HG02870 (cell line): ENCODE results near the gene NTN5.

Experiments
- ATAC-seq: cut with Tn5 transposase; IDR thresholded peaks from one replicate; pipeline ENCODE4 v1.9.1; 2021; ENCODE audit warnings: mild to moderate bottlenecking, moderate library complexity; ENCODE audit not compliant: unreplicated experiment

The NTN5 gene

DNA sequence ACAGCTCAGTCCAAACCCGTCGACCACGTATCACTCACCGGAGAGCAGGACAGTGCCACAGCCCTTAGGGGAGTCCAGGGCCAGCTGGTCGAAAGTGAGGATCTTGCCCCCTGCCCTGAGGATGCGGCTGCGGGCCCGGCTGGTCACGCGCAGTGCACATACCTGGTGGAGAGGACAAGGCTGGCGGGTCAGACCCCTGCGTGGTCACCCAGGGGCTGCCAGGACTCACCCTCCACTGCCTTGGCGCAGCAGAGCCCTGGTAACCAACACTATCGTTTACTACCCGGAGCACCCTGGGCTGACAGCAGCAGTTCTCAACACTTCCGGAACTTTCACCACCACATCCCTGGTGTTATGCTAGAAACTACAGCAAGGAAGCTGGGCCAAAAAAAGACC lies 56.8 kb downstream of the NTN5 start:
- ATAC-seq = no peak

DNA sequence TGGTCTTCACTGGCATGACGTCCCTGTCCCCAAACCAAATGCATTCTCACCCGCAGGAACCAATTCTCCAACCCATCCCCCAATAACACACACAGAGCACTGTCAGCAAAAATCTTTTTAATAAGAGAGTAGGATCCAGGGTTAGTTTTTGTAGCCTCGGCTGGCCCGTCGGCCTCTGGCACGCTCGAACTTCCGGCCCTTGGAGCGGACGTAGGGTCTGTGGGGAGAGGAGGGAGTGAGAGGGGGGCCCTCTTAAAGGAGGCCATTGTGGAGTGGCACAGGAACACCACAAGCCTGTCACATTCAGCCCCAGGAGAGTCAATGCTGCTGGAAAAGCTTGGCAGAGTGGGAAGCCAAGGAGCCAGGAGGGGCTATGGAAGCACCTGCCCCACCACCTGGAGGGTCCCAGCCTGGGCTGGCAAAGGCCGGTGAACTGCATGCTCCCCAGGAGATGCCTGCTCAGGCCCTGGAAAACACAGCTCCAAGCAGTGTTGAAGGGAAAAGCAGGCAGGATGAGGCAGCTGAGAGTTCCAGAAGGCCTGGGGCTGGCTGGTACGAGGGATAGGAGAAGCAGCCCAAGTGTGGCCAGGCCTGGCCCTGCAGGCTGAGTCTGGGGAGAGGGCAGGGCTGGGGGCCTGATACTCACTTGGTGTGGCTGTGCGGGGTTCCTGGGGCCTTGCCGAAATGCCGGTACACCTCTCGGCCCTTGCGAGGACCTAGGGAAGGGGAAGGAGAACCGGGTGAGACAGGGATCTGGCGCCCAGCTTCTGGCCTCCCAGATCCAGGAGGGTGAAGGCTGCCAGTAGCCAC lies 57.4 kb downstream of the NTN5 start:
- no peak for ATAC-seq

DNA sequence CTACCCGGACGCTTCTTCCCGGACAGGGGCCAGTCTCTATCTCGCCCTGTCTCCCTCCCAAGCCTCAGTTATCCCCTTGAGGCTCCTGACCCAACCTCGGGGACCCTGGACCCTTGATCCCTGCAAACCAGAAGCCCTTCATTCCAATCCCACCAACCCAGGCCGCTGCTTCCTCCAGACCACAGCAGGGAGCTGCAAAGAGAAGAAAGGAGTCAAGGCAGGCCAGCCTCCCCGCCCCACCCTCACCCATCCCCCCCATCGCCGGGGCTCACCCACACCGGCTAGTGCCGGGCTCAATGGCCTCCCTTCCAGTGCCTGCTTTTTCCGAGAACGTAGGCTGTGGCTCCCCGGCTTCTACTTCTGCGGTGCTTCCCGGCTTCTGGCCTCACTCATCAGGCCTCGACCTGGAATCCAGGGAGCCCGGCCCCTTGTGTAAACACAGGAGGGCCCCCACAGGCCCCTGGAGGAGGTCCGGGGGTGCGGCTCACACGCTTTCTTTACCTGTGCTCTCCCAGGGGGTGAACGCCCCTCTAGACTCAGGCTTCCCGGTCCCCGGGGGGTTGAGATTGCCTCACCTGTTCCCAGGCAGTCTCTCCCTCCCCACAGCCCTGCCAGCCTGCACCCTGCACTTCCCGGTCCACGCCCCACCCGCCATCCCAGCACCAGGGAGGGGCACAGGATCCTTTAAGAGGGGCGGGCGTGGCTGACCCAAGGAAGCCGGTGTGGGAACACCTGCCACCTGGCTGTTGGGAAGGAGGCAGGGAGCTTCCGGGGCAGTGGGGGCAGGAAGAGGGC lies 58.2 kb downstream of the NTN5 start, which contains the start of gene FAM83E:
Gene FAM83E, minus strand, starts transcription at position 641 of the 795 bp plus-strand sequence. CDS start 1,704 bp downstream, outside the sequence.
- no peak for ATAC-seq

DNA sequence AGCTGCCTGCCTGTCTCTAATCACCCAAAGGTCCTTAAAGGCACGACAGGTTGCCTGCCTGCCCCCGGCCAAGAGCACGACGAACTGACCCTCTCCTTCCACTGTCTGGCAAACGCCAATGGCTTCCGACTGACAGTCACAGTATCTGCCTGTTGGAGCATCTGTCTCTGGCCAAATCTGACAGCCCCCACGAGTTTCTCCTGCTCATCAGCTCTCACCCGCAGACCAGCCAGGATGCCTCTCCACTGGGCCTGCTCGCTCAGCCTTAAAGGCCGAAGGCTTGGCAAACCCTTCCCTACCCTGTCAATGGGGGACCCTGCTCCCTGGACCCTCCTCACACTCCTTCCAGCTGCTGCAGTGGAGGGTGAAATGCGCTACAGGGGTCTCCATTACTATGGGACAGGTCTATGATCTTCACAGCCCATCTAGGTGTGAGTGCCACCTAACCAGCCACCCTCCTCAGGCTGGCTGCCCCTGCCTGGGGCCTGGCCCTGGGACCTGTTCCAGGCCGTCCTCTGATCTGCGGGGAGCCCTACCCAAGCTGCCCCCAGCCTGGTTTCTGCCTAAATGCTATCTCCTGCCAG lies 58.9 kb downstream of the NTN5 start:
- ATAC-seq = no peak

DNA sequence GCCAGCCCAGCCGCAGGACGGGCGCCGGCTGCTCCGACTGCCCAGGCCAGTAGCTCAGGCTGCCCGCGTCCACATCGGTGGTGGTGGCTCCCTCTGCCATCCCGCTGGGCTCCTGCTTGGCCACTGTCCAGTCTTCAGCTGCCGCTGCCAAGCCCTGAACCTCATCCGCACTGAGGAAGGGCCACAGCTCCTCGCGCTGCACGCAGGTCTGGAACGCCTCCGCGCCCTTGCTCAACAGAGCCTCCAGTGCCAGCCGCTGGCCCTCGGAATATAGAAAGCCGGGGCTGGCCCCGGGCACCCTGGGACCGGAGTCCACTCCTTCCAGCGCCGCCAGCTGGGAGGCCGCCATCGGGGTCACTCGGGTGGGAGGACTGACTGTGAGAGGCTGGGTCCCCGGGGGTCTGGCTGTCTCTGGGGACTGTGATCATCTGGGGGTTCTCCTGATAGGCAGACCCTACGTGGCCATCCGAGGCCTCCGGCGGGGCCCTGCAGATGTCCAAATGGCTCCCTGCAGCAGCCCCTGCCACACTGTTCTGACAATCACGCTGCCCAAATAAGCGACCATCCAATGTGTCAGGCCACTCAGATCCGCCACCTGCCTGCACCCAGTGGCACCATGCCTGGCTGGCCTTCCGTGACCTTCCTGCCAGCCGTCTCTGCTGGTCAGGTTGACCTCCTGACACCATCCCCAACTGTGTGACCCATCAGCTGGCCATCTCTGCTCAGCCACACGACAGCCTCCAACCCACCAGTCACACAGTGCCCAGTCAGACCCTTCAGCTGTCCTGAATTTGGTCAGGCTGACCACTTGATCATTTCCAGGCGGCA lies 59.6 kb downstream of the NTN5 start:
- no peak for ATAC-seq

DNA sequence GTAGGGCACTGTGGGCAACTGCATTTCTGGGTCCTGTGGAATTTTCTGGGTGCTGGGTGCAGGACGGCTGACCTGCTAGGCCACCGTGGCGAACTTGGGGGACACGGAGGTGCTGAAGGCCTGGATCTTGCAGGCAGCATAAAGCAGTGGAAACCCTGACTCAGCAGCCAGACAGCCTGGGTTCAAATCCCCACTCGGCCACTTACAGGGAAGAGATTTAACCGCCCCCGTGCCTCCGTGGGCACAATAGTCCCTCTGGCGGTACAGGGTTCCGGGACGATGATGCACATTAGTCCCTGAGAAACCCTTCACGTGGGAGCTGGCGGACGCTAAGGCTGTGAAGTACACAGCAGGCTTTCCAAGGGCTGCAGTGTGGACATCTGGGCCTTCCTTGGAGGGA lies 60.9 kb downstream of the NTN5 start:
- no peak for ATAC-seq
